Right ventricle myocardium superior (tissue), 1 donor: ENCODE data around the gene HIRA. TPM values are rescaled to one million over a fixed set of nuclear protein-coding genes. Genes with fewer than 3 reads are reported as not detected.
"Not testable (repeated sequence)": the region's sequence is repeated elsewhere in the genome, so short reads cannot be mapped to it uniquely, and the experiment has no call there.

Experiments
- ATAC-seq: fragments of 200-7000 bp; cut with Tn5 transposase; one replicate; pipeline ENCODE4 v1.9.1; 2020; ENCODE audit warnings: mild to moderate bottlenecking; ENCODE audit not compliant: poor library complexity
- DNase-seq: peaks from one replicate; pipeline ENCODE4 v3.0.0-alpha.2; 2020
- intact Hi-C: fragments of 100-400 bp; cut with DNase I; formaldehyde crosslinking; loops from one replicate; pipeline ENCODE4 v1.11.2; 2022
- total RNA-seq: library from RNA; stranded (reverse); fragmentation: NEBNext Ultra II Directional; extraction: Animal tissue kit (Norgen Biotek cat#: 25700); gene quantifications from one replicate; pipeline ENCODE4 v1.2.1, GENCODE V29; 2021
- donor health status: DM: no; HTN: yes; CAD: no; lungs with severe emphysema.

The HIRA gene
- total RNA-seq, 1 donor from 2014 or later, result 18.2 TPM

- DNase-seq, result no peak
- ATAC-seq, result no peak
- intact Hi-C loops, result no loop called here
Measured at GRCh38 chr22:19352217-19352616, 79.3 kb downstream of the HIRA start.

- intact Hi-C loops, result no loop called here
- no peak for ATAC-seq
- DNase-seq, result no peak
Measured at GRCh38 chr22:19351604-19352003, 79.9 kb downstream of the HIRA start.

GRCh38 chr22:19350947-19351346 is 80.6 kb downstream of the HIRA start:
- intact Hi-C loops, result no loop called here
- no peak for ATAC-seq
- no peak for DNase-seq

GRCh38 chr22:19350476-19350859 is 81.1 kb downstream of the HIRA start:
- intact Hi-C loops, result no loop called here
- DNase-seq (no peak), ATAC-seq (no peak)

GRCh38 chr22:19349778-19350475 is 81.6 kb downstream of the HIRA start:
- ATAC-seq (no peak), DNase-seq (no peak)
- intact Hi-C loops, result no loop called here

- no peak for ATAC-seq
- intact Hi-C loops, result no loop called here
- DNase-seq, result no peak
Measured at GRCh38 chr22:19346677-19347265, 84.8 kb downstream of the HIRA start.

GRCh38 chr22:19344420-19344819 is 87.1 kb downstream of the HIRA start:
- intact Hi-C loops, result no loop called here
- DNase-seq (no peak), ATAC-seq (no peak)

- DNase-seq (no peak), ATAC-seq (no peak)
- intact Hi-C loops, result no loop called here
Measured at GRCh38 chr22:19343470-19343869, 88.1 kb downstream of the HIRA start.

- no peak for ATAC-seq
- DNase-seq, result no peak
- intact Hi-C loops, result no loop called here
Measured at GRCh38 chr22:19341500-19341899, 90.0 kb downstream of the HIRA start.

- intact Hi-C loops, result no loop called here
- ATAC-seq, result no peak
- no peak for DNase-seq
Measured at GRCh38 chr22:19337137-19337536, 94.4 kb downstream of the HIRA start.

- DNase-seq, result no peak
- intact Hi-C loops, result no loop called here
- ATAC-seq, result no peak
Measured at GRCh38 chr22:19336133-19337075, 95.1 kb downstream of the HIRA start.

GRCh38 chr22:19331975-19332374 is 99.6 kb downstream of the HIRA start:
- ATAC-seq, result no peak
- DNase-seq, result no peak
- intact Hi-C loops, result no loop called here

GRCh38 chr22:19331474-19331873 is 100.1 kb downstream of the HIRA start:
- intact Hi-C loops, result no loop called here
- DNase-seq, result no peak
- ATAC-seq, result no peak

GRCh38 chr22:19330865-19331418 is 100.6 kb downstream of the HIRA start:
- ATAC-seq (no peak), DNase-seq (no peak)
- intact Hi-C loops, result no loop called here

GRCh38 chr22:19330205-19330604 is 101.3 kb downstream of the HIRA start:
- intact Hi-C loops, DNase-seq, ATAC-seq: not testable (repeated sequence)

- DNase-seq, result no peak
- intact Hi-C loops, result no loop called here
- ATAC-seq, result no peak
Measured at GRCh38 chr22:19329454-19329853, 102.1 kb downstream of the HIRA start.

GRCh38 chr22:19325296-19325948 is 106.1 kb downstream of the HIRA start:
- intact Hi-C loops, result no loop called here
- DNase-seq (no peak), ATAC-seq (no peak)

GRCh38 chr22:19323420-19323819 is 108.1 kb downstream of the HIRA start:
- intact Hi-C loops, ATAC-seq: not testable (repeated sequence)

GRCh38 chr22:19321757-19322156 is 109.8 kb downstream of the HIRA start:
- DNase-seq, result no peak
- intact Hi-C loops, result no loop called here
- no peak for ATAC-seq

More at GRCh38 chr22:19323420-19323819, 108.1 kb downstream of the HIRA start:
- DNase-seq, result not testable (repeated sequence)
